Heart left ventricle (tissue), 13 donors: ENCODE measurements around the gene CCT2.

ENCODE experiments used
- CTCF ChIP-seq, 12 donors: fragments of 200-600 bp; sonication (generic) in 4 of 12; IDR thresholded peaks; one replicate each; pipeline versions ENCODE4 v1.5.0 to v1.8.0; 2018 to 2022; ENCODE audit warnings: antibody characterized with exemption in 12 of 12, mild to moderate bottlenecking in 5 of 12
- POLR2A ChIP-seq, 2 donors: fragments of 450-650 bp; IDR thresholded peaks; one replicate each; pipeline ENCODE4 v1.6.1; 2017; ENCODE audit warnings: antibody characterized with exemption in 2 of 2, mild to moderate bottlenecking in 2 of 2, moderate library complexity in 2 of 2
- donor health status: ischemic (EF 13 %, LVEDD 7.1; RV severe dilation, severe dysfunction).
- donor health status: DM: no; HTN: yes; CAD: no.
- donor health status: DM: no; HTN: no; CAD: no.
- donor health status: ischemic (EF 25% LVEDD 6.9; RV normal size, moderate dysfunction).
- donor health status: ischemic (EF 25% LVEDD 5.7; RV mildly dilated, moderate dysfunction).
- donor health status: ischemic (EF 35%, LVEDD 5.7; RV mildly dilated, moderate dysfunction).
- donor health status: nonischemic (EF 11% LVEDD 7.7; RV severe dilation, severe dysfunction).
- donor health status: DM: yes; HTN: yes; CAD: no.
- donor health status: PGD.
- donor health status: ischemic (EF 29% LVEDD 5.4; RV normal size, mild dysfunction).
- donor health status: nonischemic (EF 23%, LVEDD 6.1; RV moderate dilation, normal function).

- TF ChIP-seq CTCF (IDR thresholded peaks at IDR 0.05), result no peak
- no peak for TF ChIP-seq POLR2A (IDR thresholded peaks at IDR 0.05)
These were observed 16.9 kb downstream of the CCT2 start for GRCh38 chr12:69601962-69602685.
